ENCODE measurements around the gene TMEM86A. TPM values are rescaled to one million over a fixed set of nuclear protein-coding genes. Genes with fewer than 3 reads are reported as not detected.

The TMEM86A gene
- total and polyA plus RNA-seq, 2 of the 4 experiments (the other 2 are of a cell fraction): 0.31 to 0.36 TPM

DNA sequence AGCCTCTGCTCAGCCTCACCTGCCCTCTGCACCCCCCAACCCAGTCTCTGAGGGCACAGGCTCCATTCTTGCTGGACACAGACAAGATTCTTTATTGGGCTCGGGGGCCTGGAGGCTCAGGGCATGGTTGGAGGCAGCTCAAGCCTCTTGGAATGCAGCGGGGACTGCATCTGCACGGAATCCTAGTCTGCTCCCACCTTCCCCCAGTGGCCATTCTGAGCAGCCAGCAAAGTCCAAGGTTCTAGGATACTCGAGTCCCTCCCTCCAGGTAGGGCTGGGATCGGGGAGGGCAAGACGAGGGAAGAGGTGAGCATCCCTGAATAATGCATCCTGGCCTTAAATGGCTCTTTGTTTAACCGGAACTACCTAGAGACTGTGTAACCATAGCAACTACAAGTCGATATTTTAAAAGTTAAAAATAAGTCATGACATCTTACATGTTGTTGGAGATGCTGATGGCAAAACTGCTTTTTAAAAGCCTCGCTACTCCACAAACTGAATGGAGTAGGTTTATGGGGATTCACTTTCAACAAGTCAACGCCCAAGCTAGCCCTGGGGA, 38.1 kb downstream of the TMEM86A start:
- H3K56ac ChIP-seq (ENCODE audit: extremely low read depth, insufficient read depth, low read length): no peak overlapping the region
- ATAC-seq (ENCODE audit: low read depth) (no peak), DNase-seq (no peak)
- no peak overlapping the region for H2BK20ac ChIP-seq (ENCODE audit: low read depth, low read length)
- H2BK15ac ChIP-seq (ENCODE audit: low read depth, low read length): no peak overlapping the region
- no peak overlapping the region for H3K27ac ChIP-seq (ENCODE audit: insufficient read depth, low read length)
- no peak overlapping the region for H2BK120ac ChIP-seq (ENCODE audit: low read depth, low read length)
- no peaks in the 10 kb centered on the region for H3K79me1 ChIP-seq (ENCODE audit: low read depth in 1 of 2, low read length in 2 of 2)
- H3K4me2 ChIP-seq (ENCODE audit: low read depth, low read length): no peak overlapping the region
- H3K4ac ChIP-seq (ENCODE audit: low read depth, low read length): no peak overlapping the region
- H2AK5ac ChIP-seq (ENCODE audit: low read depth, low read length): no peak overlapping the region
- H3K27me3 ChIP-seq (ENCODE audit: control insufficient read depth, insufficient read depth, low read length): peaks cover 15% of the 10 kb centered on the region
- H3K9ac ChIP-seq (ENCODE audit: low read depth, low read length): no peak overlapping the region
- H3K14ac ChIP-seq (replicated peaks; ENCODE audit: low read depth, low read length): no peak overlapping the region
- TF ChIP-seq BHLHE40 (IDR thresholded peaks at IDR 0.05; ENCODE audit: low read depth, low read length) (no peak), MAFK (IDR thresholded peaks at IDR 0.05; ENCODE audit: low read depth, low read length) (no peak), CEBPB (IDR thresholded peaks at IDR 0.05; ENCODE audit: low read depth, low read length) (no peak), SMC3 (IDR thresholded peaks at IDR 0.05; ENCODE audit: low read depth, low read length) (no peak), RFX5 (IDR thresholded peaks at IDR 0.05; ENCODE audit: low read depth, low read length) (no peak), MAZ (IDR thresholded peaks at IDR 0.05; ENCODE audit: borderline replicate concordance, low read depth, low read length) (no peak), RCOR1 (IDR thresholded peaks at IDR 0.05; ENCODE audit: insufficient replicate concordance, low read length) (no peak), NFE2L2 (IDR thresholded peaks at IDR 0.05; ENCODE audit: low read depth, low read length) (no peak), CHD1 (IDR thresholded peaks at IDR 0.05; ENCODE audit: low read depth, low read length) (no peak), MXI1 (IDR thresholded peaks at IDR 0.05; ENCODE audit: borderline replicate concordance, low read depth, low read length) (no peak), RAD21 (IDR thresholded peaks at IDR 0.05; ENCODE audit: low read length) (no peak), POLR2A (IDR thresholded peaks at IDR 0.05; ENCODE audit: low read depth, low read length) (no peak)
- TF ChIP-seq, protein P1, sequence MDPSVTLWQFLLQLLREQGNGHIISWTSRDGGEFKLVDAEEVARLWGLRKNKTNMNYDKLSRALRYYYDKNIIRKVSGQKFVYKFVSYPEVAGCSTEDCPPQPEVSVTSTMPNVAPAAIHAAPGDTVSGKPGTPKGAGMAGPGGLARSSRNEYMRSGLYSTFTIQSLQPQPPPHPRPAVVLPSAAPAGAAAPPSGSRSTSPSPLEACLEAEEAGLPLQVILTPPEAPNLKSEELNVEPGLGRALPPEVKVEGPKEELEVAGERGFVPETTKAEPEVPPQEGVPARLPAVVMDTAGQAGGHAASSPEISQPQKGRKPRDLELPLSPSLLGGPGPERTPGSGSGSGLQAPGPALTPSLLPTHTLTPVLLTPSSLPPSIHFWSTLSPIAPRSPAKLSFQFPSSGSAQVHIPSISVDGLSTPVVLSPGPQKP (IDR thresholded peaks at IDR 0.05; ENCODE audit: borderline replicate concordance, low read depth, low read length): no peak
- TF ChIP-seq, protein P2, sequence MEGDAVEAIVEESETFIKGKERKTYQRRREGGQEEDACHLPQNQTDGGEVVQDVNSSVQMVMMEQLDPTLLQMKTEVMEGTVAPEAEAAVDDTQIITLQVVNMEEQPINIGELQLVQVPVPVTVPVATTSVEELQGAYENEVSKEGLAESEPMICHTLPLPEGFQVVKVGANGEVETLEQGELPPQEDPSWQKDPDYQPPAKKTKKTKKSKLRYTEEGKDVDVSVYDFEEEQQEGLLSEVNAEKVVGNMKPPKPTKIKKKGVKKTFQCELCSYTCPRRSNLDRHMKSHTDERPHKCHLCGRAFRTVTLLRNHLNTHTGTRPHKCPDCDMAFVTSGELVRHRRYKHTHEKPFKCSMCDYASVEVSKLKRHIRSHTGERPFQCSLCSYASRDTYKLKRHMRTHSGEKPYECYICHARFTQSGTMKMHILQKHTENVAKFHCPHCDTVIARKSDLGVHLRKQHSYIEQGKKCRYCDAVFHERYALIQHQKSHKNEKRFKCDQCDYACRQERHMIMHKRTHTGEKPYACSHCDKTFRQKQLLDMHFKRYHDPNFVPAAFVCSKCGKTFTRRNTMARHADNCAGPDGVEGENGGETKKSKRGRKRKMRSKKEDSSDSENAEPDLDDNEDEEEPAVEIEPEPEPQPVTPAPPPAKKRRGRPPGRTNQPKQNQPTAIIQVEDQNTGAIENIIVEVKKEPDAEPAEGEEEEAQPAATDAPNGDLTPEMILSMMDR (conservative IDR thresholded peaks at IDR 0.05; ENCODE audit: low read depth, low read length): no peak
- in situ Hi-C loops (cut with MboI; ENCODE audit: low sequenced_read_pairs) (loop anchor here (25.0 kb wide), 1 partner anchor 199 kb away; the partner anchor contains the start of gene TSG101), intact Hi-C loops (cut with micrococcal nuclease) (no loop called here), dilution Hi-C loops (cut with HindIII; ENCODE audit: low sequenced_read_pairs, unreplicated experiment) (no loop called here)
- H2AK9ac ChIP-seq (replicated peaks; ENCODE audit: low read depth, low read length, poor library complexity): no peak overlapping the region
- no TSS peak for BruUV-seq (replicated peaks)
- H3K23ac ChIP-seq (ENCODE audit: low read depth, low read length): no peak overlapping the region
- H2BK5ac ChIP-seq (ENCODE audit: low read depth, low read length, poor library complexity, severe bottlenecking): no peak overlapping the region
- no peaks in the 10 kb centered on the region for H4K20me1 ChIP-seq (ENCODE audit: insufficient read depth, low read length)
- H4K5ac ChIP-seq (ENCODE audit: low read depth, low read length): no peak overlapping the region
- no peaks in the 10 kb centered on the region for H3K4me1 ChIP-seq (ENCODE audit: control insufficient read depth, insufficient read depth, low read length)
- WGBS, 2 experiments (ENCODE audit: extremely low coverage in 2 of 2, insufficient read length in 1 of 2): no CpG with 5 or more reads among the region's 10 CpGs
- CTCF ChIA-PET: no interaction called here
- no peaks in the 10 kb centered on the region for H3K9me3 ChIP-seq (ENCODE audit: control insufficient read depth, insufficient read depth, low read length)
- no peak overlapping the region for H3K4me3 ChIP-seq (ENCODE audit: insufficient read depth, low read depth, low read length)
- no peaks in the 10 kb centered on the region for H3K9me1 ChIP-seq (ENCODE audit: insufficient read depth, low read length)
- no peak overlapping the region for H2AFZ ChIP-seq (replicated peaks; ENCODE audit: low read length, poor library complexity)
- H3K18ac ChIP-seq (ENCODE audit: low read depth, low read length): no peak overlapping the region
- H3K36me3 ChIP-seq (ENCODE audit: control insufficient read depth, insufficient read depth, low read length): no peaks in the 10 kb centered on the region
- H4K91ac ChIP-seq (ENCODE audit: insufficient read depth, low read depth, low read length): no peak overlapping the region
- H4K8ac ChIP-seq (ENCODE audit: low read depth in 2 of 2, low read length in 2 of 2): no peak overlapping the region
- POLR2A ChIA-PET (ENCODE audit: unreplicated experiment): no interaction called here

All from IMR-90 (cell line).